Smooth muscle cell of bladder (primary cell): Measurements from ENCODE around the gene FSD1. TPM values are rescaled to one million over a fixed set of nuclear protein-coding genes. Genes with fewer than 3 reads are reported as not detected.

Source experiments
- total RNA-seq: library from RNA; depleted of rRNA; stranded (reverse); fragments of >200 nt; gene quantifications from 2 replicates; pipeline ENCODE4 v1.2.3, GENCODE V29; 2014

FSD1 gene
- total RNA-seq: 5.4 and 5.7 TPM in 2 replicates

DNA sequence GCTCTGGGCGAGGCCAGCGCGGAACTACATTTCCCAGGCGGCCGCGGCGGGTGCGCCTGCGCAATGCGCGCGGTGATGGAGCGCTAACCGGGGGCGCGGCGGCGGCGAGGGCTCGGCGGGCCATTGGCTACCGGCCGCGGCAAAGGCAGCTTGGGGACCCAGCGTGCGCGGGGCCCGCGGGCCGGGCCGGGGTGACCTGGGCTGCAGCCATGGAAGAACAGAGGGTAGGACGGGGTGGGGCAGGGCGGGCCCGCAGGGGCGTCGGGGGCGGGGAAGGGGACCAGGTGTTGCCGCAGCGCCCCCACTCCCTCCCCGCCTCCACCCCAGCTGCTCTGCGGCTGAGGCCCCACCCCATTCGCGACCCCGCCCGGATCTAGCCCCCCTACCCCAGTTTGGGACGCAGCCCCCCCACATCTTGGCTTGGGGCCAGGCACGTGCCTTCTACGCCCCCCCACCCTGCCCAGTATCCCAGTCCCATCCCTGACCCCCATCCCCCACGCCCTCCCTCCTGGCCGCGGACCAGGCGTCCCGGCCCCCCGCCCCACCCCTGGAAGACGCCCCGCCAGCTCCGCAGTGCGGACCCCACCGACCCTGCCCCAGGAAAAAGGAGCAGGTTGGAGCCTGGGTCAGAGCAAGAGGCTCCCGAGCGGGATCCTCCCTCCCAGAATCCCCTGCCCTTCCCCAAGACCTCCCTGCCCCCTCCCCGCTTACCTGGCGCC is at the start of gene FSD1:
Gene FSD1 (plus strand): TSS at position 61 of the 719 bp plus-strand sequence. CDS start 149 bp downstream, at position 210.

DNA sequence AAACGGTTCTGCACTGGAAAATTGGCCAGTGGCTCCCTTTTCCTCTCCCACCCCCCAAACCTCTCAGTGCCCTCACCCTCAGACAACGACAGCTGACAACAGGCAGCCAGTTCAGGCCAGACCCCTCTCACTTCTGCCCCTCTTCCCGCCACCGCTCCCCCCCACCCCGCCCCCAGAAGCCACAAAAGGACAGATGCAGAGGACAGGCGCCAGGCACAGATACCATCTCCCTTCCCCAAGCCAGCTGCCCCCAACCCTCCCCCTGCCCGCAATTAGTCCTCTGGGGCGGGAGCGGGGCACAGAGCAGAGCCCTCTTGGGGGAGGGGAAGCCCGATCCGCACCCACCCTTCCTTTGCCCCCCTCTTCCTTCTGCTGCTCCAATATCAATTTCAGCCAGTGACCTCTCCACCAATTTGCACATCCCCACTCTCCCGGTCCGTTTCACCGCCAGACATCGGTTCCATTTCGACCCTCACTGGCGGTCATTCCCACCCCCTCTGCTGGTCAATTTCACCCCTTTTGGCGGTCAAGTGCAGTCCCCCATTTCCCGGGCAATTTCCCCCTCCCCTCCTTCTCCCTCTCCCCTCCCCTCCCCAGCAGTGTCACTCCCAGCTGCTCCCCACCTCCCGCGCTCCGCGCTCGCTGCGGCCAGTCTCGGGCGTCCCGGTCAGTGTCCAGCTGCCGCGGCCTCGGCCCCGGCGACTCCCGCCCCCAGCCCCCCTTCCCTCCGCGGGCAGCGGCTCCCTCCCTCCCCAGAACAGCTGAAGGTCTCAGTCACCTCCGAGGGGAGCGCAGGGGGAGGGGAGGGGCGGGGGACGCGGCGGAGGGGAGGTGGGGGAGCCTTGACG is 25.8 kb upstream of the FSD1 start, which contains the start of gene SHD:
Gene SHD (plus strand): TSS at position 848 of the 848 bp plus-strand sequence. CDS start 798 bp downstream, outside the sequence.

DNA sequence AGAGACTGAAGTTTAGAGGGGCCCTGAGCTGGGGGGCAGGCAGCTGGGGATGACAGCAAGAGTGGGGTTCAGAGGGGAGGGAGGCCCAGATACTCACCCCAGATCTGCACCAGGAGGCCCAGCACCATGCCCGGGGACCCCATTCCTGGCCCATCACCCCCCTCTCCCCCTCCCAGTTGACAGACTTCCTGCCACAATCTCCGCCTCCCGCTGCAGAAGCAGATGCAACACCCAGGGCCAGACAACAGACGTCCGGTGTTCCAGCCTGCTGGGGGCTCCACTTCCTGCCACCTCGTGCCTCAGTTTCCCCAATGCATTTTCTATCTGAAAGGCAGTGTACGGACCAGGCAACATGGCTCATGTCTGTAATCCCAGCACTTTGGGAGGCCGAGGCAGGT is 2.2 kb upstream of the FSD1 start, which contains the start of gene TMIGD2:
Gene TMIGD2 (minus strand): TSS at position 147 of the 398 bp plus-strand sequence. CDS start 4 bp downstream, at position 143.

DNA sequence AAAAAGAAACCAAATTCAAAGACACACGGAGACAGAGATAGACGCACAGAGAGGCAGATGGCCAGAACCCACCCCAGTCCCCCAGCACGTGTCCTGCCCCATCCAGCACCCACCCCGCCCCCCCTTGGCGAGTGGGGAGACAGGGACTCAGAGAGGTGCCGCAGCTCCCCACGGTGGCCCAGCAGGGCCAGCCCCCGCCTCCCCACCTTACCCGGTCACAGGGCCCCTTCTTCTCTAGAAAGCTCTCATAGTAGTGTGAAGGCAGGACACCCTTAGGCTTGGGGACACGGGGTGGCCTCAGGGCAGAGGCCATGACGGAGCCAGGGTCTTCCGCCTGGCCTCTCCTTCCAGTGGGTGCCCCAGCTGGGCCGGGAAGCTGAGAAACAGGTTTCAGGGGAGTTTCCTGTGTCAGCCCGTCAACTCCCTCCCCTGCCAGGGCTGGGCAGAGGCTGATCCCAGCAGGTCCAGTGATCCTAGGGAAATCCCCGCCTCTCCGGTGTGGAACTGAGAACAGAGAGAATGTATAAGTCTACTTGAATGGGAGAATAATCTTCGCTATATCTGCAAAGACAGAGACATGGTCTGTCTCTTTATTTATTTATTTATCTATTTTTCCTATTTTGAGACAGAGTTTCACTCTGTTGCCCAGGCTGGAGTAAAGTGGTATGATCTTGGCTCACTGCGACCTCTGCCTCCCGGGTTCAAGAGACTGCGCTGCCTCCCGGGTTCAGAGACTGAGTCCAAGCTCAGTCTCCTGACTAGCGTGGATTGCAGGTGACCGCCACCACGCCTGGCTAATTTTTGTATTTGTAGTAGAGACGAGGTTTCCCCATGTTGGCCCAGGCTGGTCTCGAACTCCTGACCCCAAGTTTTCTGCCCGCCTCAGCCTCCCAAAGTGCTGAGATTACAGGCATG is 34.3 kb downstream of the FSD1 start, which contains the start of gene STAP2:
Gene STAP2 (minus strand): TSS at position 387 of the 915 bp plus-strand sequence. CDS start 74 bp downstream, at position 313.

DNA sequence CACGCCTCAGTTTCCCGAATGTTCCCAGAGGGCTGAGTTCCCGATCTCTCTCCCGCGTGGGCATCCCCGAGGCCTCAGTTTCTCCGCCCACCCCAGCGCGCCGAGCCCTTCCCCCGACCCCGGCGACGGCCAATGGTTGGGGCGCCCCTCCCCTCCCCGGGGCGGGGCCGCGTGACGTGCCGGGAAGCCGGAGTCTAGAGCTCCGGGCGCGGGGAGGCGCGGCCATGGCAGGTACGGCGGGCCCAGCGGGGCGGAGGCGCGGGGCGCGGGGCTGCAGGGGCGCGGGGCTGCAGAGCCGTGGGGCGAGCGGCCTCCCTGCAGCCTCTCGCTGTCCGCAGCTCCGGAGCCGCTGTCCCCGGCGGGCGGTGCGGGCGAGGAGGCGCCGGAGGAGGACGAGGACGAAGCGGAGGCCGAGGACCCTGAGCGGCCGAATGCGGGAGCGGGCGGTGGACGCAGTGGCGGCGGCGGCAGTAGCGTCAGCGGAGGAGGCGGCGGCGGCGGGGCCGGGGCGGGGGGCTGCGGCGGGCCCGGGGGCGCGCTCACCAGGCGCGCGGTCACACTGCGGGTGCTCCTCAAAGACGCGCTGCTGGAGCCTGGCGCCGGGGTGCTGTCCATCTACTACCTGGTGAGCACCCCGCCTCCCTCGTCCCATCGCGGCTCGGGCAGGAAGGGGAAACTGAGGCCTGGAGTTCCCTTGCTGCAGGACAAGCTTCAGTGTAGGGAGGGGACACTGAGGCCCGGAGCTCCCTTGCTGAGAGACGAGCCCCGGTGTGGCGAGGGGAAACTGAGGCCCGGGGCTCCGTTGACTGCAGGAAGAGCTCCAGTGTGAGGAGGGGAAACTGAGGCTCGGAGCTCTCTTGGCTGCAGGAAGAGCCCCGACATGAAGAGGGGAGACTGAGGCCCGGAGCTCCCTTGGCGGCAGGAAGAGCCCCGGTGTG is 39.2 kb downstream of the FSD1 start, which contains the start of gene MPND:
Gene MPND (plus strand): TSS at position 193 of the 938 bp plus-strand sequence. CDS start 32 bp downstream, at position 225.

Other genes starting within 250 kb of the FSD1 start
- 8.5 and 13.2 TPM in 2 replicates for gene ZBTB7A, start 237.7 kb upstream of the FSD1 start, total RNA-seq
- gene MAP2K2, start 180.5 kb upstream of the FSD1 start, total RNA-seq: 243 and 270 TPM in 2 replicates
- not detected in 2 replicates for gene CREB3L3, start 151.0 kb upstream of the FSD1 start, total RNA-seq
- gene SIRT6, start 122.0 kb upstream of the FSD1 start, total RNA-seq: 7.4 and 9.2 TPM in 2 replicates
- gene ANKRD24, start 121.9 kb upstream of the FSD1 start, total RNA-seq: 1.1 and 2.6 TPM in 2 replicates
- not detected in 2 replicates for gene EBI3, start 75.1 kb upstream of the FSD1 start, total RNA-seq
- gene YJU2, start 57.5 kb upstream of the FSD1 start, total RNA-seq: 10.7 and 11.9 TPM in 2 replicates
- not detected in 2 replicates for gene SHD, start 25.3 kb upstream of the FSD1 start, total RNA-seq
- not detected in 2 replicates for gene TMIGD2, start 2.2 kb upstream of the FSD1 start, total RNA-seq
- gene STAP2, start 34.2 kb downstream of the FSD1 start, total RNA-seq: 4.3 and 5.2 TPM in 2 replicates
- 5.8 and 7.5 TPM in 2 replicates for gene MPND, start 39.0 kb downstream of the FSD1 start, total RNA-seq
- 21.6 and 25.7 TPM in 2 replicates for gene SH3GL1, start 95.9 kb downstream of the FSD1 start, total RNA-seq
- gene CHAF1A, start 98.0 kb downstream of the FSD1 start, total RNA-seq: 3.4 and 4.3 TPM in 2 replicates
- gene UBXN6, start 153.2 kb downstream of the FSD1 start, total RNA-seq: 132 and 136 TPM in 2 replicates
- 61.4 and 61.9 TPM in 2 replicates for gene HDGFL2, start 167.7 kb downstream of the FSD1 start, total RNA-seq
- 0.14 and 1.3 TPM in 2 replicates for gene PLIN4, start 213.9 kb downstream of the FSD1 start, total RNA-seq
- gene PLIN5, start 230.6 kb downstream of the FSD1 start, total RNA-seq: not detected in 2 replicates
- not detected in 2 replicates for gene LRG1, start 235.4 kb downstream of the FSD1 start, total RNA-seq